ENCODE results near the gene DNMT3L.
"Not testable (repeated sequence)": the region's sequence is repeated elsewhere in the genome, so short reads cannot be mapped to it uniquely, and the experiment has no call there.

The DNMT3L gene

GRCh38 chr21:44294391-44295162 is 32.9 kb upstream of the DNMT3L start:
- DNase-seq (ENCODE audit: low spot score): peak; percentile 55

GRCh38 chr21:44293551-44294231 is 32.0 kb upstream of the DNMT3L start:
- DNase-seq (ENCODE audit: low spot score): no peak

- DNase-seq (ENCODE audit: low spot score): no peak
Observed at GRCh38 chr21:44292812-44293195, 31.1 kb upstream of the DNMT3L start.

GRCh38 chr21:44291936-44292811 is 30.5 kb upstream of the DNMT3L start:
- DNase-seq (ENCODE audit: low spot score): peak; percentile 52

- DNase-seq (ENCODE audit: low spot score): no peak
Observed at GRCh38 chr21:44291078-44291935, 29.6 kb upstream of the DNMT3L start.

GRCh38 chr21:44290327-44291077 is 28.8 kb upstream of the DNMT3L start:
- no peak for DNase-seq (ENCODE audit: low spot score)

- DNase-seq (ENCODE audit: low spot score): no peak
Observed at GRCh38 chr21:44289381-44290010, 27.8 kb upstream of the DNMT3L start.

- DNase-seq (ENCODE audit: low spot score): no peak
Observed at GRCh38 chr21:44288251-44289110, 26.8 kb upstream of the DNMT3L start.

- no peak for DNase-seq (ENCODE audit: low spot score)
Observed at GRCh38 chr21:44286716-44287632, 25.3 kb upstream of the DNMT3L start.

GRCh38 chr21:44286086-44286715 is 24.5 kb upstream of the DNMT3L start:
- DNase-seq (ENCODE audit: low spot score): no peak

GRCh38 chr21:44285138-44285992 is 23.7 kb upstream of the DNMT3L start, which contains the start of gene AIRE:
AIRE (plus strand) TSS chr21:44285876; CDS start chr21:44286007, 131 bp downstream.
- peak; percentile 62 for DNase-seq (ENCODE audit: low spot score)

- no peak for DNase-seq (ENCODE audit: low spot score)
Observed at GRCh38 chr21:44283948-44284347, 22.3 kb upstream of the DNMT3L start.

- DNase-seq (ENCODE audit: low spot score): not testable (repeated sequence)
Observed at GRCh38 chr21:44283211-44283785, 21.6 kb upstream of the DNMT3L start.

GRCh38 chr21:44282370-44282769 is 20.7 kb upstream of the DNMT3L start:
- no peak for DNase-seq (ENCODE audit: low spot score)

GRCh38 chr21:44281801-44282200 is 20.1 kb upstream of the DNMT3L start:
- DNase-seq (ENCODE audit: low spot score): no peak

Data from GM03348 (cell line).